WTC11 (cell line): ENCODE measurements around the gene SHANK3. TPM values are rescaled to one million over a fixed set of nuclear protein-coding genes. Genes with fewer than 3 reads are reported as not detected.

Experiments
- ATAC-seq: fragments of 200-7000 bp; cut with Tn5 transposase; 2 replicates; pipeline ENCODE4 v1.10.0; 2021; ENCODE audit warnings: mild to moderate bottlenecking, moderate library complexity
- CTCF ChIA-PET: fragments of 300-600 bp; sonication (Branson Sonifier 250); formaldehyde crosslinking; loops from one replicate; lab custom pipeline; 2021; ENCODE audit warnings: antibody characterized with exemption; lab: Charles Lee
- POLR2A ChIA-PET: fragments of 350-600 bp; sonication (Branson Sonifier 250); formaldehyde crosslinking; loops from one replicate; lab custom pipeline; 2021; ENCODE audit warnings: antibody characterized with exemption; lab: Charles Lee
- DNase-seq: peaks from one replicate; pipeline ENCODE4 v3.0.0; 2021; ENCODE audit warnings: low spot score
- H3K27ac Mint-ChIP-seq: 2 replicates; pipeline ENCODE4 v1.8.0; 2021; ENCODE audit warnings: mixed read lengths
- H3K27me3 Mint-ChIP-seq: 2 replicates; pipeline ENCODE4 v1.8.0; 2021; ENCODE audit warnings: low read depth, mild to moderate bottlenecking, moderate library complexity, mixed read lengths
- H3K36me3 Mint-ChIP-seq: 2 replicates; pipeline ENCODE4 v1.8.0; 2021; ENCODE audit warnings: mixed read lengths
- H3K4me1 Mint-ChIP-seq: 2 replicates; pipeline ENCODE4 v1.8.0; 2022; ENCODE audit warnings: mixed read lengths
- H3K4me3 Mint-ChIP-seq: 2 replicates; pipeline ENCODE4 v1.8.0; 2021; ENCODE audit warnings: mild to moderate bottlenecking, moderate library complexity, mixed read lengths
- H3K9me3 Mint-ChIP-seq: 2 replicates; pipeline ENCODE4 v1.8.0; 2021; ENCODE audit warnings: mixed read lengths
- CTCF ChIP-seq: fragments of 200-600 bp; IDR thresholded peaks from 2 replicates; pipeline ENCODE4 v1.8.0; 2022; ENCODE audit warnings: antibody characterized with exemption
- E2F5 ChIP-seq: sonication (generic); formaldehyde crosslinking; IDR thresholded peaks from 2 replicates; pipeline ENCODE4 v1.8.1; 2022; ENCODE audit warnings: mild to moderate bottlenecking, moderate library complexity, missing genetic modification reagents
- ELF4 ChIP-seq: sonication (generic); formaldehyde crosslinking; IDR thresholded peaks from 2 replicates; pipeline ENCODE4 v1.8.1; 2022; ENCODE audit warnings: low read depth, mild to moderate bottlenecking, moderate library complexity, missing genetic modification reagents
- FOXP1 ChIP-seq: sonication (generic); formaldehyde crosslinking; IDR thresholded peaks from 2 replicates; pipeline ENCODE4 v1.8.0; 2022; ENCODE audit warnings: missing genetic modification reagents, mild to moderate bottlenecking, moderate library complexity, borderline replicate concordance
- GABPB1 ChIP-seq: sonication (generic); formaldehyde crosslinking; IDR thresholded peaks from 2 replicates; pipeline ENCODE4 v1.8.1; 2023; ENCODE audit warnings: mild to moderate bottlenecking, missing genetic modification reagents
- GRHL2 ChIP-seq: fragments of 250-450 bp; sonication (Bioruptor Pico); IDR thresholded peaks from 2 replicates; pipeline ENCODE4 v1.8.0; 2022; ENCODE audit warnings: mild to moderate bottlenecking, moderate library complexity; ENCODE audit not compliant: insufficient replicate concordance, severe bottlenecking
- MAX ChIP-seq: sonication (generic); formaldehyde crosslinking; IDR thresholded peaks from 2 replicates; pipeline ENCODE4 v1.8.0; 2022; ENCODE audit warnings: mild to moderate bottlenecking, missing genetic modification reagents
- PRDM15 ChIP-seq: sonication (generic); formaldehyde crosslinking; IDR thresholded peaks from 2 replicates; pipeline ENCODE4 v1.8.0; 2022; ENCODE audit warnings: missing genetic modification reagents
- PREB ChIP-seq: sonication (generic); formaldehyde crosslinking; IDR thresholded peaks from 2 replicates; pipeline ENCODE4 v1.8.1; 2022; ENCODE audit warnings: mild to moderate bottlenecking, missing genetic modification reagents, moderate library complexity, borderline replicate concordance
- SP1 ChIP-seq: sonication (generic); formaldehyde crosslinking; conservative IDR thresholded peaks from 2 replicates; pipeline ENCODE4 v1.8.1; 2022; ENCODE audit warnings: missing genetic modification reagents
- STAT6 ChIP-seq: sonication (generic); formaldehyde crosslinking; conservative IDR thresholded peaks from 2 replicates; pipeline ENCODE4 v1.8.1; 2023; ENCODE audit warnings: mild to moderate bottlenecking, low read depth, missing genetic modification reagents, moderate library complexity
- TEAD4 ChIP-seq: sonication (generic); formaldehyde crosslinking; IDR thresholded peaks from 2 replicates; pipeline ENCODE4 v1.8.0; 2022; ENCODE audit warnings: mild to moderate bottlenecking, missing genetic modification reagents
- USF2 ChIP-seq: sonication (generic); formaldehyde crosslinking; IDR thresholded peaks from 2 replicates; pipeline ENCODE4 v1.8.1; 2023; ENCODE audit warnings: mild to moderate bottlenecking, missing genetic modification reagents, moderate library complexity
- ZNF138 ChIP-seq: sonication (generic); formaldehyde crosslinking; conservative IDR thresholded peaks from 2 replicates; pipeline ENCODE4 v1.8.1; 2022; ENCODE audit warnings: mild to moderate bottlenecking, moderate library complexity, missing genetic modification reagents
- total RNA-seq: library from RNA; stranded (reverse); gene quantifications from 3 replicates; pipeline ENCODE4 v1.2.3, GENCODE V29; 2021

SHANK3 gene
- total RNA-seq, 1 experiment from 2014 or later: 9.6 TPM

- H3K27ac Mint-ChIP-seq: no peak overlapping the region
Measured at GRCh38 chr22:50699756-50700386, 27.2 kb downstream of the SHANK3 start.

GRCh38 chr22:50700387-50701075, 27.9 kb downstream of the SHANK3 start:
- Mint-ChIP-seq H3K9me3 (no peaks in the 10 kb centered on the region), H3K27ac (0 out of 2 replicates have a peak overlapping the region, but pooled peaks have one; percentile 11), H3K27me3 (peaks cover 37% of the 10 kb centered on the region), H3K4me1 (peaks cover 8% of the 10 kb centered on the region), H3K36me3 (no peaks in the 10 kb centered on the region), H3K4me3 (no peak overlapping the region)
- no peak for ATAC-seq
- no peak for TF ChIP-seq FOXP1
- TF ChIP-seq SP1: no peak
- no peak for TF ChIP-seq E2F5 (CRISPR knock-in tag)
- TF ChIP-seq PRDM15 (CRISPR knock-in tag): no peak
- 0 out of 2 replicates have a peak, but pooled peaks have one; percentile 9 for TF ChIP-seq MAX (CRISPR knock-in tag)
- no peak for TF ChIP-seq USF2 (CRISPR knock-in tag)
- no peak for TF ChIP-seq CTCF
- TF ChIP-seq GABPB1 (CRISPR knock-in tag): 0 out of 2 replicates have a peak, but pooled peaks have one; percentile 12
- TF ChIP-seq PREB (CRISPR knock-in tag): no peak
- no peak for TF ChIP-seq STAT6 (CRISPR knock-in tag)
- CTCF ChIA-PET: interaction anchor here (0.5 to 5.3 kb wide), 35 partner anchors 9 to 552 kb away, joined by 3 to 78 read pairs (median 6); partner anchors contain the start of genes ARSA, CHKB, LMF2 and NCAPH2
- POLR2A ChIA-PET: interaction anchor here (1.3 kb wide), 1 partner anchor 175 kb away, joined by 3 read pairs; the partner anchor contains the start of gene SCO2
- peak; percentile 8 for DNase-seq

More at GRCh38 chr22:50699756-50700386, 27.2 kb downstream of the SHANK3 start:
- TF ChIP-seq TEAD4 (CRISPR knock-in tag): no peak
- TF ChIP-seq ZNF138 (CRISPR knock-in tag): no peak
- TF ChIP-seq ELF4: no peak
- peak; percentile 15; the same call in 1 of the 2 replicates for TF ChIP-seq MAX (CRISPR knock-in tag)
- no peak for TF ChIP-seq GABPB1 (CRISPR knock-in tag)
- no peak for TF ChIP-seq GRHL2 (CRISPR knock-in tag)
- peak; percentile 85 for ATAC-seq
- peaks cover 37% of the 10 kb centered on the region for H3K27me3 Mint-ChIP-seq
- ChIA-PET CTCF (interaction anchor here (0.5 to 5.3 kb wide), 38 partner anchors 9 to 552 kb away, joined by 3 to 78 read pairs (median 6); partner anchors contain the start of genes ARSA, CHKB, LMF2 and NCAPH2), POLR2A (interaction anchor here (1.3 kb wide), 1 partner anchor 174 kb away, joined by 3 read pairs; the partner anchor contains the start of gene SCO2)
- peak; percentile 55 for DNase-seq
- H3K4me3 Mint-ChIP-seq: peak overlapping the region; percentile 7
- H3K9me3 Mint-ChIP-seq: no peaks in the 10 kb centered on the region
- H3K36me3 Mint-ChIP-seq: no peaks in the 10 kb centered on the region
- H3K4me1 Mint-ChIP-seq: peaks cover 8% of the 10 kb centered on the region
